HG03378 (cell line): ENCODE data around the gene ENKUR.

Experiments
- ATAC-seq: cut with Tn5 transposase; IDR thresholded peaks from one replicate; pipeline ENCODE4 v1.9.1; 2021; ENCODE audit warnings: mild to moderate bottlenecking, moderate library complexity; ENCODE audit not compliant: unreplicated experiment

Gene ENKUR, protein sequence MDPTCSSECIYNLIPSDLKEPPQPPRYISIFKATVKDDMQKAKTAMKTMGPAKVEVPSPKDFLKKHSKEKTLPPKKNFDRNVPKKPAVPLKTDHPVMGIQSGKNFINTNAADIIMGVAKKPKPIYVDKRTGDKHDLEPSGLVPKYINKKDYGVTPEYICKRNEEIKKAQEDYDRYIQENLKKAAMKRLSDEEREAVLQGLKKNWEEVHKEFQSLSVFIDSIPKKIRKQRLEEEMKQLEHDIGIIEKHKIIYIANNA

DNA sequence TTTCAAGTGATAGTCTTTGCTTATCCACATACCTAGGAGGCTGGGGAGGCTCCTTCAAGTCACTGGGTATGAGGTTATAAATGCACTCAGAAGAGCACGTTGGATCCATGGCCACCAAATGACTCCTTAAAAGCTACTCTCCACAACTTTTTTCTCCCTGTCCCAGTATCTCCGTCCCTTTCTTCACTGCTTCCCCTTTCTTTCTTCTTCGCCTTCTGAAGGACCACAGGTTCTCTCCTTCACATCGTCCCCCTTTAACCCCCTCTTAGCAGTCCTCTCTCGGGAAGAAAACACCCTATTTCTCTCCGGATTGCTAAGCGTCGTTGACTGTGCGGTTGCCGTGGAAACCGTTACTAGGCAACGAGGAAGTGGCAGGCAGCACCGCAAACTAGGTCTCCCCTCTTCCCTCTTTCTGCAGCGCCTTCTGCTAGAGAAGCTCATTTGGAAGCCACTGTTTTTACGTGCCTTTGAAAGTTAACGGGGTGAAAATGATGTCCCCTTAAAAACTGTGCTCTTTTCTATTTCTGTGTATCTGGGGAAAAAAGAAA is at the start of gene ENKUR:
ENKUR (minus strand) TSS at position 331 of the 548 bp plus-strand sequence; CDS start at position 109, 222 bp downstream.
- ATAC-seq = peak; percentile 75

DNA sequence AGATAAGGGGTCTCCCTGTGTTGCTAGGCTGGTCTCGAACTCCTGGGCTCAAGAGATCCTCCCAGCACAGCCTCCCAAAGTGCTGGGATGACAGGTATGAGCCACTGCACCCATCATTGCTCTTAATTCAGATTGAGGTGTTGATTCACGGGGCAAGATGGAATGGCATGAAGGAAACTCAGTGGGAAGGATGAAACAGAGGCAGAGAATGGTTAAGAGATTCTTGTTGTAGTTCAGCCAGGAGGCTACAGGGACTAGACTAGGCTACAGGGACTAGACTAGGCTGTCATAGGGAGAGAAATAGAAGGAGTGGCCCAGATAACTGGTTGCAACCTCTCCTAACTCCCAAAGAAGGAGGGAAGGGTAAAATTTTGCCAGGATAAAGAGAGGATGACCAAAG is 48.4 kb upstream of the ENKUR start:
- ATAC-seq = no peak

DNA sequence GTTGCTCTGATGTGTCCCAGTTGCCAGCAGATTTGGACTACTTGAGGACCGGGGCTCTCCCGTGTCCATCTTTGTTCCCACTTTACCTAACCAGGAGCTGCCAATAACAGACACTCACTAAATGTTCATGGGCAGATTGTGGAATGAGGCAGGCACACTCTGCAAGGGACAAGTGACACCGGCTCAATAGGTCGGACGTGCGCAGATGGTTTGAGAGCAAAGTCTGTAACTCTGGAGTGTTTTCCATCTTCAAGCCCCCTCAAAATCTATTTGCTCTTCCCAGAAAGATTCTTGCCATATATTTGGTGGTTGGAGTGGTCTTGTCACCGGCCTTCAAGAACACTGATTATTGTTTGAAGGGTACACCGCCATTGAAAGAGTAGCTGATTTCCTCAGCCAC is 47.7 kb upstream of the ENKUR start:
- no peak for ATAC-seq

DNA sequence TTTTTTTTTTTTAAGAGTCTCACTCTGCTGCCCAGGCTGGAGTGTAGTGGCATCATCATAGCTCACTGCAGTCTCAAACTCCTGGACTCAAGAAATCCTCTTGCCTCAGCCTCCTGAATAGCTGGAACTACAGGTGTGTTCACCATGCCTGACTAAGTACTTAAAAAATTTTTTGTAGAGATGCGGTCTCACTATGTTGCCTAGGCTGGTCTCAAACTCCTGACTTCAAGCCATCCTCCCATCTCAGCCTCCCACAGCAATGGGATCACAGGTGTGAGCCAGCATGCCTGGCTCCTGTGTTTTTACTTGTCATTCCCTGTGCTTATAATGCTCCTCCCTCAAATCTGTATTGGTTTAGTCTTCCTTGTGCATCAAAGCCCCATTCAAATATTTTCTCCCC is 47.2 kb upstream of the ENKUR start:
- ATAC-seq = no peak

DNA sequence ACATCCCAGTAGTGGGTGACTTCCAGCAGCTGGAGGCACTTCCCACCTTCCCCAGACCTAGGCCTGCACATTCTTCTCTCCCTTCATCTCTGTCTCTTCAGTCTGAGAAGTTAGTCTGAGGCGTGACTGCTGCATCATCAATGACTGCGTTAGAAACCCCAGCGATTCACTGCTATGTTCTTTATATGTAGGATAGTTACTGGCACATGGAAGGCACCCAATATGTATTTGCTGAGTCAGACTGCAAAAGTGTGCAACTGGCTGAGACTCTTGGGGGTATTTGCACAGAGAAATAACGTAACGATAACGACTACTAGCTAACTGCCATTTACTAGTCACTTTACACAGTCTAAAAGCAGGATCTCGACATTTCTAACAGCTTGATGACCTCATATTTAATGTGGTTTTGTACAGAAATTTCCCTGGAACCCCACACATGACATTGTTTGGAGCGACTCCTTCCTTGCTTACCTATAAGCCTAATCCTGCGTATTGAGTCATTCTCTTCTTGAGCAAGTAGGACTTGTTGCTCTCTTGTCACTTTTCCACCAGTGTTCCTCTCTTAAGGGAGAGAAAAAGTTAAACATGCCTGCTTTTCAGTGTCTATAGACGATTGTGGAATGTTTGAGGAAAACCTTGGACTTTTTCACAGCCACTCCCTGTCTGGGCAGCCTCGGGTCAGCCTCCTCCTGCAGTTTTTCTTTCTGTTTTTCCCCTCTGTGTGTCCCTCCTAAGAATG is 45.9 kb upstream of the ENKUR start:
- ATAC-seq = no peak

DNA sequence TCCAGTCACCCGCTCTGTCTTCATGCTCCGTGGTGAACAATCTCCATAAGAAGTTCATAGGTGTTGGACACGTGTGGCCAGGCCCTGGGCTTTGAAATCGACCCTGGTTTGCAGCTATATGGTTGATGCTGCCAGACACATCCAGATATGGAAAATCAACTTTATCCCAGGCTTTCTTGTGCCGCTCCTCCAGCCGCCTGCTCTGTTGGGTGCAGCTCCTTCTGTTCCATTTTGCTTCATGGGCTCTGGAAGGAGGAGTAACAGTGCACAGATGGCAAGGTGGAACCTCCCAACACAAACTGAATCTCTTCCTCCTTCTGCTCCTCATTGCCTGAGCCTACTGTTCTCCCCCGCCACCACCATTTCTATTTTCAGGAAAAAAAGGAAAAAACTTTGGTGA is 45.2 kb upstream of the ENKUR start:
- no peak for ATAC-seq

DNA sequence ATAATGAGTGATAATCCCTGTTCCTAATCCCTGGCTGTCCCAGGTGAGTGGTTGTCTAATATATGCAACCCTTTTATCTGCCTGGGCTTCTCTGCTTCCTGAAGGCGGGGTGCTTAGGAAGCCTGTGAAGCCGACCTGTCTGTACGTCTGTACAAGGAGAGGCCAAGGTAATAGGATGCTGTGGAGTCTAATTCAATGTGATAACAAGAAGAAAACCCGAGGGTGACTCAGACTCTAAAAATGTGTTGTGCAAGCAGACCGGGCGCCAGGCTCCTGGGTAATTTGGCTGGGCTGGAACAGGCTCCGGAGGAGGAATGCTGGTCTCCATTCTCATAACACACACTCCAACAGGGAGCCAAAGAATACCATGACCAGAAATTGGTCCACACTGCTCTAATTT is 44.0 kb upstream of the ENKUR start:
- no peak for ATAC-seq

DNA sequence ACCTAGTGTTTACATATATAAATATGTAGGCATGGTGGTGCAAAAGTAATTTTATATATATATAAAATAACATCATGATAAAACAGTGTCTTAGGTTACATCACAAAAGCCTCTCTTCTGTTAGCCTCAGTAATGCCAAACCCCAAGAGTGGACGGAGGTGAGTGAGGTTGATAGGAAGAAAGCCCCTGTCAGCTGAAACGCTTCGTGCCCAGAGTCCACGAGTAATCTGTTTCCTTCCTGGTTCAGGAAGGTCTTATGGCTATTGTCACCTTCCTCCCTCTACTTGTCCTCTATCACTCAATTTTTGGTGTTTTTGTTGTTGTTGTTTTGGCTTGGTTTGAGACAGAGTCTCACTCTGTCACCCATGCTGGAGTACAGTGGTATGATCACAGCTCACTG is 41.9 kb upstream of the ENKUR start:
- no peak for ATAC-seq

DNA sequence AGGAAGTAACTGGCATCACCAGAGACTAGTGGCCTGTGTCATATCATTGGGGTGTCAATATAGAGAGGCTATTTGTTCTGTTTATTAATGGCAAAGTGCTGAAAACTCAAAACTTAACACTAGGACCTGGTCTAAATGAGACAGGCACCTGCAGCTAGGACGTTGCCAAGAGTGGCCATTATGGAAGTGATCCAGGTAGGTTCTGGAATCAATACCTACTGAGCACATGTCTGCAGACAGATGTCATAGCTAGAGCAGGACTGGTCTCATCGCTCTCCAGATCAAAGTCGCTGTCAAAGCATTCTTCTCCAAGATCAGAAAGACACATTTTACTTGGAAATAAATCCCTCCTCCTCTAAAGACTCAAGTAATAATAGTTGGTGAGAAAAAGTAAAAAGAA is 40.8 kb upstream of the ENKUR start:
- ATAC-seq = no peak

DNA sequence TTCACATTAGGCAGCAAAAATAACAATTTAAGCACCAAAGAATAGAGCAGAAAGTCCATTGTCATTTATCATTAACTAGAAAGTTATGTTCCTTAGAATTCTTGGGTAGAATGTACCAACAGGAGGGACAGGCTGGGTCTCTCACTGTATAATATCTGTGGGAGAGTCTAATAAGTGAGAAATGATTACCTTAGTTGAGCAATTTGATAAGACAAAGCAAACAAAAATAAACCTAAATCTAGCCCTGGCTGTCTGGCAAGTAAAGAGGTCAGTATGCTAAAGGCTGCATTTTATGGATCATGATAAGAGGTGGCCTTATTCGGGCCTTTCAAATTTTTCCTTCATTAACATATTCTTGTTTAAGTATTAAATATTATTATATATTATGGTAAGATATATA is 36.1 kb upstream of the ENKUR start:
- no peak for ATAC-seq

DNA sequence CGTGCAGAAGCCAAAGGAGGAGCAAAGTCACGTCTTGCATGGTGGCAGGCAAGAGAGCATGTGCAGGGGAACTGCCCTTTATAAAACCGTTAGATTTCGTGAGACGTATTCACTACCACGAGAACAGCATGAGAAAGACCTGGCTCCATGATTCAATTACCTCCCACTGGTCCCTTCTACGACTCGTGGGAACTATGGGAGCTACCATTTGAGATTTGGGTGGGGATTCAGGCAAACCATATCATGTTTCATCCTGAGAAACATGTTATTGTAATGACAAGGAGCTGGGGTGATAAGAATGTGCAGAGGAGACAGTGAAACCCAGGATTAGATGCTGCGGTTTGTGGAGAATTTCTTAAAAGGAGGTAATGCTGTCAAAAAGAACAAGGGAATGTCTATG is 34.4 kb upstream of the ENKUR start:
- ATAC-seq = no peak

DNA sequence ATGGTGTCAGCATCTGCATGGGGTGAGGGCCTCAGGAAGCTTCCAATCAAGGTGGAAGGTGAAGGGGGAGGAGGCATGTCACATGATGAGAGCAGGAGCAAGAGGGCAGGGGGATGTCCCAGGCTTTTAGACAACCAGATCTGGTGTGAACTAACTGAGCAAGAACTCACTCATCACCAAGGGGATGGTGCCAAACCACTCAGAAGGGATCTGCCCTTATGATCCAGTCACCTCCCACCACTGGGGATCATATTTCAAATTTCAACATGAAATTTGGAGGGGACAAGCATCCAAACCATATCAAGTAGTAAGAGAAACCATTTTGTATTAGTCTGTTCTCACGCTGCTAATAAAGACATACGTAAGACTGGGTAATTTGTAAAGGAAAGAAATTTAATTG is 34.0 kb upstream of the ENKUR start:
- no peak for ATAC-seq

DNA sequence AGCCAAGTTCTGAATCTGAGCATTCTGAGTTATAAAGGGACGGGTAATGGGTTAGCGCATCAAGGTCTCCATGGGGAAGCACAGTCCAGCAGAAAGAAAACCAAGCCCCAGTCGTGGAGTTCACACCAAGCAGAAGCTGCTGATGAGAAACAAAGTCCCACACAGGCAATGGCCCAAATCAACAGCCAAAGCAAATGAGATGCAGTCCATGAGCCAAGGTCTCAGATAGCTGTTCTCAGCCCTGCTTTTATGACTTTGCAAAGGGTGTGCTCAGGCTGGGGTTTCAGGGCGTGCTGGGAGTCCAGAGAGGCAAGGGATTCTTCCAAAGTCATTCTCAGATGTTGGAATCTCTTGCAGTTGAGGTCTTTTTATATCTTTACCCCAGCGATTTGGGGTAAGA is 32.5 kb upstream of the ENKUR start:
- ATAC-seq = no peak

DNA sequence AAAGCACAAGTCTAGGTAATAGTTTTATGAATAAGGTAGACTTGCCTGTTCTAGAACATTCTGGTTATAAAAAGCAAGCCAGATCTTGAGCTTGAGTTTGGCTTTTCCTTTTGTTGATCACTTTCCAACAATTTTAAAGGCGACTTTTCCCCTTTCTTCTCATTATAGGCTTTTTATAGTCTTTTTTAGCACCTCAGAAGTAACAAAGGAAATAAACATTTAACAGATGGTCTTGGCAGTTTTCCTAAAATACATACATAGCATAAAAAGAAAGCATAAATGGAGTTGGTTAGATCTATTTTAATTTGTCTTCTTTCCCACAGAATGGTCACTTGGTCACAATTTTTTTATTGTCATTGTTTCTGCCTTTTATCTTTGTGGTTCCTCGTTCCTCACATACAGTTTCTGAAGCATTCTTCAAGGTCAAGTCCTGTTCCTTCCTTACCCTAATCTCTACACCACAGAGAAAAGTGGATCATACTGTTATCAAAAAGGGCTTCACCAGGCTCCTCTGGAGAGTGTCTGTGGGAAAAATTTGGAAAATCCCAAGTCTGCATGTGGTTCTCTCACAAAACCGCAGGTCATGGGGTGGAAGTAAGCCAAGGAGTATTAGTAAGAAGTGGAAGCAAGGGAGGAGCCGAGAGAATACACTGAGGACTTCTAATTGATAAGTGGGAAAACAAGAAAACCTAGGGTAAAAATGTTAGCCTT is 31.8 kb upstream of the ENKUR start:
- no peak for ATAC-seq

DNA sequence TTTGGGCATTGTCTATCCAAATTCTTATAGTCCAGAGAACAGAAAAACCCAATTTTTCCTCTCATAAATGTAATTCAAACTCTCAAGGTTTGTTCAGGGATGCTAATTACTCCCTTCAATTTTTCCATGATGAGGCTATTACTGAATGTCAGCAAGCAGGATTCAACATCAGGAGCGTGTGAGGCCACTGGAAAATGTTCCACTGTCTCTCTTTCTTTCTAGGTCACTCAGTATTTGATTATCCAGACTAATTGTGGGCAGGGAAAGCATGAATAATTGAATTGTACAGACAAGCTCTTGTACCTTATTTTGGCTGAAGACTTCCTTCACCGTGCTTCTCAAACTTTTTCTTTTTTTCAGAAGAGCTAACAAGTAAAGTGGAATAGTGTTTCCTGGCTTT is 31.1 kb upstream of the ENKUR start:
- ATAC-seq = no peak

DNA sequence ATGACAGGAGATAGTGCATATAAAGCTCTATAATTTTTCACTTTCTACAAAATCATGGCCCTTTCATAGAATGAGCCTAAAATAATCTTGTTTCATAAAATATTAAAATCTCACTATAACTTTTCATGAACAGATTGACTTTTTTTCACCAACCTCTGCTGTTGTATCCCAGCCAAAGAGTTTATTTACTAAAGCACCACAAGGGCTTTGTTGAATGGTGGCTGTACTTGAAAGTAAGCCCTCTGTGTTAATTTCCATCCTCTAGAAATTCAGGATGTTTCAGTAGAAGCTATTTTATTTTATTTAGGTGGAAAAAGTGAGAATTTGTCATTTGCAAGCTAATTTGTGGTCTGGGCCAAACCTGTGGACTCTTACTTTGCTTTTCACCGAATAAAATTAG is 30.7 kb upstream of the ENKUR start:
- no peak for ATAC-seq

DNA sequence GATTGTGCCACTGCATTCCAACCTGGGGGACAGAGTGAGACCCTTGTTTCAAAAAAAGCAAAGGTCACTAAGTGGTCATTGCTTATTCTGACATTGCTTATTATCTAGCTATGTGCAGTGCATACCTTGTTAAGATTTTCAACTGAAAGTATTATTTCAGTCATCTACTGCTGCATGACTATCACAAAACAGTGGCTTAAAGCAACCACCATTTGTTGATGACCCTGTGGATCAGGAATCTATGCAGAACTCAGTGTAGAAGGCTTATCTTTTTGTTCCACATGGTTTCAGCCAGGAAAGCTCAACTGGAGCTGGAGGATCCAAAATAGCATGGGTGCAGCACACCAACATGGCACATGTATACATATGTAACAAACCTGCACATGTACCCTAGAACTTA is 23.6 kb upstream of the ENKUR start:
- no peak for ATAC-seq

DNA sequence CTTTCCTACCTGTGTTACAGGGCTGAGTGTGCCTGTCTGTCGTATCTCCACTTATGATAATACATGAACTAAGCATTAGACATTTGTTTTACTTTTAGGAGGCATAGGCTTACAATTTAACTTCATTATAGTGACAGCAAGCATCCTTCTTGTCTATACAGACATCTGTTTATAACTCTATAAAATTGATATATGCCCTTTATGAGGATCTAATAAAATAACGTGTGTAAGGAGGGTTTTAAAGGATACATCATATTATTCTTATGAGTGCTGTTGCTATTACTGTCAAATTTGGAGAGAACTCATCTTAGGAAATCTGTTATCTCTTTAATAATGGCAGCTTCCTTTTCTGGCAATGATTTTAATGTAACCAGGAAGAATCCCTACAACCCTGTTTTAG is 22.4 kb upstream of the ENKUR start:
- no peak for ATAC-seq

DNA sequence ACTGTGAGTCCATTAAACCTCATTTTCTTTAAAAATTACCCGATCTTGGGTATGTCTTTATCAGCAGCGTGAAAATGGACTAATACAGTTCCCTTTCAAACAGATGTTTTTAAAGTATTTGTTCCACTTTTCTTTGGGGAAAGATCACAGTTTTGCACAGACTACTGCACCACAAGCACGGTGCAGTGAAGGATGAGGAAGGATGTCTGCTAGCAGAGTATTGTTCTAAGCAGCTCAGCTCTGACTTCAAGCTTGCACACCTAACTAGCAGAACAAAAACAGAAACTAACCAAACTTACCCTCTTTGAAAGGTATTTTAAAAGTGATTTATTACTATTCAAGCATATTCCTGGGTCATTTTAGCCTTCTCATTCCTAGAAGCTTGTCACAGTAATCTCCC is 20.4 kb upstream of the ENKUR start:
- ATAC-seq = no peak

DNA sequence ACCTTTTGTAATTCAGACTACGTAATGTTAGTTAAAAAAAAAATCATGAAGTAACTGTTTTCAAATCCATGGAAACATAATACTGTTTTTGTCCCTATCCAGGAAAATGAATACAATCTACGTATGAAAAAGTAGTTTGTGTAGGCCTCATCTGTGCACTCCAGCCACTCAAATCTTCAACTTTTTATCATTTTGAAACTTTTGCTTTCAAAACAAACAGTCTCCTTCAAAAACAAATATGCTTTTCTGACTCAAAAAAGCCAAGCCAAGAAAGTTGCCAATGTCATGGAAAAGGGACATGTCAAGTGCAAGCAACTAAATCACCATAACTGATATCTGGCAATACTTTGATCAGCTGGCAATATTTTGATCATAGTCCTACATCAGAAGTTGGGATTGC is 13.6 kb upstream of the ENKUR start:
- ATAC-seq = no peak

DNA sequence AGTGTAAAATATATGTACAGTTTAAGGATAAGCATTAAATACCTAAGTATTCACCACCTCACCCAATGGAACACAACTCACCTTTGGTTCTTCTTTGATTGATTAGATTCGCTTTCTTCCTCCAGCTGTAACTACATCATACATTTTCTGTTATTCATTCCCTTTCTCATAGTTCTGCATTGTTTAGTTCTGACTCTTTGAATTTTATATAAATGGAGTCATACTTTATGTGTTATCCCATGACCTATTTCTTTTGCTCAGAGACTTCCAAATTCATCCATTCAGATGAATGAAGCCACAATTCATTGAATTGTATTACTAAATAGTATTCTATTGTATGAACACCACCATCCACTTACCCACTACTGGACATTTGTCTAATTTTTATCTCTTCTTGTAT is 12.8 kb upstream of the ENKUR start:
- ATAC-seq = no peak

DNA sequence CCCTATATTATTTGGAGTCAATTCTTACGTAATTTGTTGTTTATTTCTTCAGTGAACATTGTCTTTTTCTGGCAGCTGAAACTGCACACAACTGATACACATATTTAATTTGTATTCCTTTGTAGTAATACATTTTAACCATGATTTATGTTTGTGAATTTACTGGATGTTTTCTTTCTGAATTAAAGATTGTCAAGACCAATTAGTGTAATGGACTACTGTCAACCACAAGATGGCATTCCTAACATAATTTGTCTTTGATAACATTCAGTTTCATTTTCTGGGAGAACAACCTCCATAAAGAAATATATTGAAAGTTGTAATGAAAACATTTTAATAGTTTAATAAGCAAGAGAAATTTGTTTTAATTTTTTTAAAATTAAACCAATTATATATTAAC is 10.5 kb upstream of the ENKUR start:
- ATAC-seq = no peak
